ENCODE measurements around the gene ZNF385B.
"Not testable (repeated sequence)": the region's sequence is repeated elsewhere in the genome, so short reads cannot be mapped to it uniquely, and the experiment has no call there.

Gene ZNF385B

DNA sequence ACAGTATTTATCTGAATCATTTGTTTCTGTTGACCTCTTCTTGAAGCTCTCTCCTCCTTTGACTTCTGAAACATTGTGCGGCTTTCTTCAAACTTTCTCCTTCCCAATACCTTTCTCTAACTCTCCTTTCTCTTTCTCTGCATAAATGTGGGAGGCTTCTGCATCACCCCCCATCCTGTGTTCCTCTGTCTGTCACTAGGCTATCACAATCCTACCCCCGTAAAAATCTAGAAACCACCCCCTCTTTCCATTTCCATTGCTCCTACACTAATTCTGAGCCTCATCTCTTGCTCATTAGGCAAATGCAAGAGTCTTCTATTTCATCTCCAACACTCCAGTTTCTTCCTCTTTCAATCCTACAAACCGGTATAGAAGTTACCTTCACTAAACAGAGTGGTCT, 32.2 kb upstream of the ZNF385B start:
- TF ChIP-seq, protein P1, sequence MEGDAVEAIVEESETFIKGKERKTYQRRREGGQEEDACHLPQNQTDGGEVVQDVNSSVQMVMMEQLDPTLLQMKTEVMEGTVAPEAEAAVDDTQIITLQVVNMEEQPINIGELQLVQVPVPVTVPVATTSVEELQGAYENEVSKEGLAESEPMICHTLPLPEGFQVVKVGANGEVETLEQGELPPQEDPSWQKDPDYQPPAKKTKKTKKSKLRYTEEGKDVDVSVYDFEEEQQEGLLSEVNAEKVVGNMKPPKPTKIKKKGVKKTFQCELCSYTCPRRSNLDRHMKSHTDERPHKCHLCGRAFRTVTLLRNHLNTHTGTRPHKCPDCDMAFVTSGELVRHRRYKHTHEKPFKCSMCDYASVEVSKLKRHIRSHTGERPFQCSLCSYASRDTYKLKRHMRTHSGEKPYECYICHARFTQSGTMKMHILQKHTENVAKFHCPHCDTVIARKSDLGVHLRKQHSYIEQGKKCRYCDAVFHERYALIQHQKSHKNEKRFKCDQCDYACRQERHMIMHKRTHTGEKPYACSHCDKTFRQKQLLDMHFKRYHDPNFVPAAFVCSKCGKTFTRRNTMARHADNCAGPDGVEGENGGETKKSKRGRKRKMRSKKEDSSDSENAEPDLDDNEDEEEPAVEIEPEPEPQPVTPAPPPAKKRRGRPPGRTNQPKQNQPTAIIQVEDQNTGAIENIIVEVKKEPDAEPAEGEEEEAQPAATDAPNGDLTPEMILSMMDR (conservative IDR thresholded peaks at IDR 0.05; ENCODE audit: low read length), result no peak
- DNase-seq (ENCODE audit: low read depth), result no peak
- no peak overlapping the region for H3K4me3 ChIP-seq (ENCODE audit: low read length)

DNA sequence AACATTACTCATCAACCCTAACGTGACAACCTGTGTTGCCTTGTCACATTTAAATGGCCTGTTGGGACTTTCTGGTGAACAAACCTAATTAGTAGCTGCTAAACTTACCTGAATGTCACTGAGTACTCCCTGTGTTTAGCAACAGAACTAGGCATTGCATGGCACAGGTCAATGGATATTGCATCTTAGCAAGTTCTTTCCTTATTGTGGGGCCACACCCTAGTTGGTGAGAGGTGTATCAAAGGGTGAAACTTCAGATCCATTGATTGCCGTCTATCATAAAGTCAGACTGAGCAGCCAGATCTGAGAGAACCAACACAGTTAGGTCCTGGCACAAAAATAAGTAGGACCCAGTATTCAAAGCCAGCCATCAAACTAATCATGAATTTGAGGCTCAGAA, 29.8 kb upstream of the ZNF385B start:
- no peak overlapping the region for H3K4me3 ChIP-seq (ENCODE audit: low read length)
- TF ChIP-seq, protein P1 (conservative IDR thresholded peaks at IDR 0.05; ENCODE audit: low read length), result no peak
- DNase-seq (ENCODE audit: low read depth), result no peak

DNA sequence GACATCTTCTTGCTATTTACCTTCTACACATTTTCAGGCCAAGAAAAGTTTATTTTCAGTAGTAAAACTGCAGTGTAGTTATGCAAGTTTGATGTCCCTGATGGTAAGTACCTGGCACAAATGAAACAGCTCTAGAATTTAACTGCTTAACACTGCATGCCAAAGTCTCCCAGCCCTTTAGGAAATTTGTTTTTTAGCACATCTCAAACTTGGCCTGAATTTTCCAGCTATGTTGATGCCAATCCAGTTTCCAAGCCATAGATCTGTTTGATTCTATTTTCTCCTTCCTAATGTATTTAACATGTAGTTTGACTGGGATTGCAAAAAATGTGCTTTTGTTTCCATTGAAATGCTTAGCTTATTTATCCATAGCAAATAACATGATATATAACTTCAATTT, 29.3 kb upstream of the ZNF385B start:
- DNase-seq (ENCODE audit: low read depth), result no peak
- TF ChIP-seq, protein P1 (conservative IDR thresholded peaks at IDR 0.05; ENCODE audit: low read length), result no peak
- H3K4me3 ChIP-seq (ENCODE audit: low read length), result no peak overlapping the region

DNA sequence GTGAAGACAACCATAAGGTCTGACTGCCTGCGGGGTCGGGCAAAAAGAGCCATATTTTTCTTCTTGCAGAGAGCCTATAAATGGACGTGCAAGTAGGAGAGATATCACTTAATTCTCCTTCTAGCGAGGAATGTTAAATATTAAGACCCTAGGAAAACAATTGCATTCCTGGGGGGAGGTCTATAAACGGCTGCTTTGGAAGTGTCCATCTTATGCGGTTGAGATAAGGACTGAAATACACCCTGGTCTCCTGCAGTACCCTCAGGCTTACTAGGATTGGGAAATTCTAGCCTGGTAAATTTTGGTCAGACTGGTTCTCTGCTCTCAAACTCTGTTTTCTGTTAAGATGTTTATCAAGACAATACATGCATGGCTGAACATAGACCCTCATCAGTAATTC, 27.2 kb upstream of the ZNF385B start:
- not testable (repeated sequence) for H3K4me3 ChIP-seq (ENCODE audit: low read length); DNase-seq (ENCODE audit: low read depth)

DNA sequence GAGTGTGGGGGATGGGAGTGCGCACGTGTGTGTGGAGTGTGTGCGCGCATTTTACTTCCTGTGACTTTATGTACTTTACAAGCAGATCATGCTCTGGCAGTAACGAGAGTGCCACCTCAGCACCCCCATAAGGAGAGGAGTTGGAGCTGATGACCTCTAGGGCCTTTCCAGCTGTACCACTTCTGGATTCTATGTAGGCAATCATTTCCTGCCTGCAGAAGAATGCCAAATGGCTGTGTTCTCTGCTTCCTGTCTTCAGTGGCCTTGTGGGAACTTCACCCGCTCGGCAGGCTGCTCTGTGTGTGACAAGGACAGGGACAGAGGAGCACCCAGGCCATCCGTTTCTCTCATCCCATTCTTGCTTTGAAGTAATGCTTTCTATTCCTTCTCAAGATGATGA, 22.8 kb upstream of the ZNF385B start:
- H3K4me3 ChIP-seq (ENCODE audit: low read length), result no peak overlapping the region
- DNase-seq (ENCODE audit: low read depth), result no peak
- TF ChIP-seq, protein P1 (conservative IDR thresholded peaks at IDR 0.05; ENCODE audit: low read length), result no peak

DNA sequence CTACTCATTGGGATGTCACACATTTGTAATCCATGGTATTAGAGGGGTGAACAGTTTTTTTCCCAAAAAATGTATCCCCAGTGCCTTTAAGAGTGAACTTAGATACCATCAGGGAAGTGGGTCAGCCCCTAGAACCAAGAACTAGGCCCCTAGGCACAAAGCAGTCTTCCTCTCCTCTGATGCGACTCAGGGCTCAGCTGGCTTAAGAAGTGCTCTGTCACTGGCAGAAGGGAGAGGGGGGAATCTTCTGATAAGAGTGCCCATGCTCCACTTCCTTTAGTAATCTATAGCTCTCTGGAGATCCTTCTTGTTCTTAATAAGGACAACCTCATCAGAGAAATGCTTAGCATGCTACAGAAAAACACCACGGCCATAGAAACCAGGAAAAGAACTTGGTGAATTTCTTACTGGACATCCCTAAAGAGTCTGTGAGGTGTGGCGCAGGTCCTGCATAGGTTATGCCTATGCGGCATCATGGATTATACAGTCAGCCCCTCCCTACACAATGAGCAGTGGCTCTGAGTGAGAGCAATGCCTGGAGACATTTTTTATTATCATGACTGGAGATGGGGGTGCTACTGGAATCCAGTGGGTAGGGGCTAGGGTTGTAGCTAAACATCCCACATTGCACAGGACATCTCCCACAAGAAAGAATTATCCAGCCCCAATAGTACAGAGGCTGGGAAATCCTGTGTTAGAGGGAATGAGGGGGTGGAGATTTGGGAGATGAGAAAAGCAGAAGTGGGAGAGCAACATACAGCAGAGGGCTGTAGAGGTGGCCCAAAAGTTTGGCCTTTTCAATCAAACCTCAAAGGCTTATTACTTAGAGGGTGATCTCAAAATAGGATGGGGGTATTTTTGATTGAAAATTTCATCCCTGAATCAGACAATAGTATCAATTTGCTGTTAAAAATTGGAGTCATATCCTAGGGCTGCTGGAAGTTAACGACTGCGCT, 21.7 kb upstream of the ZNF385B start:
- DNase-seq (ENCODE audit: low read depth), result no peak
- TF ChIP-seq, protein P1 (conservative IDR thresholded peaks at IDR 0.05; ENCODE audit: low read length), result no peak
- H3K4me3 ChIP-seq (ENCODE audit: low read length), result no peak overlapping the region

DNA sequence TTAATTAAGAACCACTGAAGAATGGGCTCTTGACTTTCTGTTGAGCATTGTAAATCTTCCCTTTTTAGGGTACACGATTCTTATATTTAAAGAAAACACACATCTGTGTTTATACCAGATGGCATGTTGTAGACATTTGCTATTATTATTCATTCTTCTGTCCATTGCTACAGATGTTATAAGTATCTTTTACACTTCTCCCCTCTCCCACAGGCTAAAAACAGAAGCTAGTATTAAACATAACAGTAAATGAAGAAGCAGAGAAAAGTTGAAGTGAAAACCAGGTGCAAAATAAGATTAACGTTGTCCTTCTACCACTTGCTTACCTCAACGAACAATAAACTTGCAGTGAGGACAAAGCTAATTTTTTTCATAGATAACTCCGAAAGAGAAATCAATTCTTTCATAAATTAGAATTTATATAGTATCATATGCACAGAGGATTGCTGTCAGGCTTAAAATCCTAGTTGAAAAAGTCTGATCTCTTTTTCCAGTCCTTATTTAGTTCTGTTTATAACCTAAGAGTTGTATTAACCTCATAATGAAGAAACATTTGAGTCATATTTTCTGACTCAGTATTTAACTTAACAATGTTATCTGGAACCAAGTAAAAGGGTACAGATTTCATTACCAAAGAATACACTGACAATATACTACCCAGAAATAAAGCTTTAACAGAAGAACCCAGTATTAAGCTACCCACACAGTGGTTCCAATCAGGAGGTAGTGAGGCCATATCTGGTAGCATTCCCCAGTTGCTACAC, 16.4 kb upstream of the ZNF385B start:
- no peak overlapping the region for H3K4me3 ChIP-seq (ENCODE audit: low read length)
- no peak for DNase-seq (ENCODE audit: low read depth)
- TF ChIP-seq, protein P1 (conservative IDR thresholded peaks at IDR 0.05; ENCODE audit: low read length), result no peak
